KMS-11 (cell line): ENCODE measurements around the gene FAM83D.

Experiments
- H2AFZ ChIP-seq: fragments of 200-600 bp; sonication (generic); 2 replicates; pipeline ENCODE4 v1.6.1; 2016; ENCODE audit warnings: antibody characterized with exemption, mixed run types, low read depth
- H3K27ac ChIP-seq: fragments of 200-600 bp; sonication (generic); 2 replicates; pipeline ENCODE4 v1.6.1; 2016; ENCODE audit warnings: mild to moderate bottlenecking, mixed run types
- H3K27me3 ChIP-seq: fragments of 200-600 bp; sonication (generic); 2 replicates; pipeline ENCODE4 v1.6.1; 2017; ENCODE audit warnings: mild to moderate bottlenecking, low read depth, mixed run types, moderate library complexity; ENCODE audit not compliant: insufficient read depth
- H3K36me3 ChIP-seq: fragments of 200-600 bp; sonication (generic); 2 replicates; pipeline ENCODE4 v1.6.1; 2017; ENCODE audit warnings: mild to moderate bottlenecking, mixed run types; ENCODE audit not compliant: insufficient read depth
- H3K4me1 ChIP-seq: fragments of 200-600 bp; sonication (generic); 2 replicates; pipeline ENCODE4 v1.6.1; 2016; ENCODE audit warnings: mild to moderate bottlenecking, low read depth, mixed run types; ENCODE audit not compliant: poor library complexity, severe bottlenecking
- H3K4me2 ChIP-seq: fragments of 200-600 bp; sonication (generic); 2 replicates; pipeline ENCODE4 v1.7.0; 2016; ENCODE audit warnings: mild to moderate bottlenecking, mixed run types
- H3K4me3 ChIP-seq: fragments of 200-600 bp; sonication (generic); IDR thresholded peaks from 2 replicates; pipeline ENCODE4 v1.6.1; 2017; ENCODE audit warnings: low read depth, low read length, mixed read lengths; ENCODE audit not compliant: insufficient read depth
- H3K79me2 ChIP-seq: fragments of 200-600 bp; sonication (generic); 2 replicates; pipeline ENCODE4 v1.6.1; 2016; ENCODE audit warnings: low read depth, mixed run types; ENCODE audit not compliant: insufficient read depth
- H3K9ac ChIP-seq: fragments of 200-600 bp; sonication (generic); 2 replicates; pipeline ENCODE4 v1.6.1; 2016; ENCODE audit warnings: mild to moderate bottlenecking, mixed run types
- H4K20me1 ChIP-seq: fragments of 200-600 bp; sonication (generic); 2 replicates; pipeline ENCODE4 v1.6.1; 2016; ENCODE audit warnings: mild to moderate bottlenecking, mixed run types; ENCODE audit not compliant: insufficient read depth
- CTCF ChIP-seq: fragments of 200-600 bp; sonication (generic); conservative IDR thresholded peaks from 2 replicates; pipeline ENCODE4 v1.6.1; 2017; ENCODE audit warnings: low read depth, mild to moderate bottlenecking, antibody characterized with exemption, low read length, moderate library complexity, mixed read lengths

FAM83D gene

GRCh38 chr20:38900606-38901005 lies 25.6 kb upstream of the FAM83D start:
- no peak overlapping the region for H3K4me3 ChIP-seq
- H3K9ac ChIP-seq = no peak overlapping the region
- TF ChIP-seq CTCF = no peak
- H3K27ac ChIP-seq = no peak overlapping the region
- H4K20me1 ChIP-seq = no peaks in the 10 kb centered on the region
- H2AFZ ChIP-seq = no peak overlapping the region
- H3K4me1 ChIP-seq = no peaks in the 10 kb centered on the region
- H3K4me2 ChIP-seq = no peak overlapping the region
- H3K27me3 ChIP-seq = no peaks in the 10 kb centered on the region
- H3K79me2 ChIP-seq = no peaks in the 10 kb centered on the region
- no peaks in the 10 kb centered on the region for H3K36me3 ChIP-seq

- no peak overlapping the region for H2AFZ ChIP-seq
- no peak overlapping the region for H3K4me2 ChIP-seq
- no peak for TF ChIP-seq CTCF
- no peaks in the 10 kb centered on the region for H3K4me1 ChIP-seq
- H3K27ac ChIP-seq = no peak overlapping the region
- H4K20me1 ChIP-seq = no peaks in the 10 kb centered on the region
- H3K79me2 ChIP-seq = no peaks in the 10 kb centered on the region
- H3K4me3 ChIP-seq = no peak overlapping the region
- H3K9ac ChIP-seq = no peak overlapping the region
- no peaks in the 10 kb centered on the region for H3K36me3 ChIP-seq
- no peaks in the 10 kb centered on the region for H3K27me3 ChIP-seq
These were observed 23.6 kb upstream of the FAM83D start for GRCh38 chr20:38902601-38903000.

- Histone ChIP-seq H3K4me3 (no peak overlapping the region), H3K4me1 (no peaks in the 10 kb centered on the region), H2AFZ (no peak overlapping the region), H4K20me1 (no peaks in the 10 kb centered on the region), H3K9ac (no peak overlapping the region), H3K36me3 (no peaks in the 10 kb centered on the region), H3K27ac (no peak overlapping the region), H3K27me3 (no peaks in the 10 kb centered on the region), H3K79me2 (no peaks in the 10 kb centered on the region), H3K4me2 (no peak overlapping the region)
- no peak for TF ChIP-seq CTCF
These were observed 22.9 kb upstream of the FAM83D start for GRCh38 chr20:38903335-38903734.

- Histone ChIP-seq H3K4me1 (no peaks in the 10 kb centered on the region), H4K20me1 (no peaks in the 10 kb centered on the region), H3K9ac (no peak overlapping the region), H3K4me2 (no peak overlapping the region), H2AFZ (no peak overlapping the region), H3K4me3 (no peak overlapping the region), H3K27me3 (no peaks in the 10 kb centered on the region), H3K79me2 (no peaks in the 10 kb centered on the region), H3K36me3 (no peaks in the 10 kb centered on the region), H3K27ac (no peak overlapping the region)
- no peak for TF ChIP-seq CTCF
These were observed 20.8 kb upstream of the FAM83D start for GRCh38 chr20:38905375-38905774.
